Measurements from ENCODE around the gene HADH.

The HADH gene

GRCh38 chr4:108004646-108005045 is 15.0 kb downstream of the HADH start:
- POLR2A ChIA-PET = no interaction called here
- Histone ChIP-seq H3K4me1 (ENCODE audit: control insufficient read depth, insufficient read depth, low read length) (no peaks in the 10 kb centered on the region), H3K36me3 (ENCODE audit: control insufficient read depth in 2 of 2, insufficient read depth in 1 of 2, low read length in 2 of 2) (peaks cover 0 to 13% of the 10 kb centered on the region in 2 experiments; a peak in 1 of 3 replicates), H3K4me3 (ENCODE audit: low read depth, low read length) (no peak overlapping the region), H3K9me3 (ENCODE audit: control insufficient read depth, insufficient read depth, low read depth, low read length) (no peaks in the 10 kb centered on the region), H3K27ac (ENCODE audit: extremely low read depth, low read depth, low read length) (no peak overlapping the region)
- CTCF ChIA-PET = interaction anchor here (0.6 kb wide), 1 partner anchor 1567 kb away, joined by 6 read pairs; no protein-coding TSS in a partner anchor
- TF ChIP-seq ZFHX2 (tag by site-specific recombination; conservative IDR thresholded peaks at IDR 0.05) = no peak
- TF ChIP-seq ZNF341 (tag by site-specific recombination; IDR thresholded peaks at IDR 0.05; ENCODE audit: low read depth) = no peak
- no peak for TF ChIP-seq ZNF112 (tag by site-specific recombination; IDR thresholded peaks at IDR 0.05)
- no peak for TF ChIP-seq YY2 (tag by site-specific recombination; IDR thresholded peaks at IDR 0.05)
- TF ChIP-seq, protein P1, sequence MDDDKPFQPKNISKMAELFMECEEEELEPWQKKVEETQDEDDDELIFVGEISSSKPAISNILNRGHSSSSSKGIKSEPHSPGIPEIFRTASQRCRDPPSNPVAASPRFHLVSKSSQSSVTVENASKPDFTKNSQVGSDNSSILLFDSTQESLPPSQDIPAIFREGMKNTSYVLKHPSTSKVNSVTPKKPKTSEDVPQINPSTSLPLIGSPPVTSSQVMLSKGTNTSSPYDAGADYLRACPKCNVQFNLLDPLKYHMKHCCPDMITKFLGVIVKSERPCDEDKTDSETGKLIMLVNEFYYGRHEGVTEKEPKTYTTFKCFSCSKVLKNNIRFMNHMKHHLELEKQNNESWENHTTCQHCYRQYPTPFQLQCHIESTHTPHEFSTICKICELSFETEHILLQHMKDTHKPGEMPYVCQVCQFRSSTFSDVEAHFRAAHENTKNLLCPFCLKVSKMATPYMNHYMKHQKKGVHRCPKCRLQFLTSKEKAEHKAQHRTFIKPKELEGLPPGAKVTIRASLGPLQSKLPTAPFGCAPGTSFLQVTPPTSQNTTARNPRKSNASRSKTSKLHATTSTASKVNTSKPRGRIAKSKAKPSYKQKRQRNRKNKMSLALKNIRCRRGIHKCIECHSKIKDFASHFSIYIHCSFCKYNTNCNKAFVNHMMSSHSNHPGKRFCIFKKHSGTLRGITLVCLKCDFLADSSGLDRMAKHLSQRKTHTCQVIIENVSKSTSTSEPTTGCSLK (tag by site-specific recombination; IDR thresholded peaks at IDR 0.05) = no peak
- TF ChIP-seq ZIC2 (tag by site-specific recombination; IDR thresholded peaks at IDR 0.05) = no peak

GRCh38 chr4:108005807-108006206 is 16.1 kb downstream of the HADH start:
- CTCF ChIA-PET = interaction anchor here (0.6 to 1.5 kb wide), 2 partner anchors 13 to 1909 kb away, joined by 5 to 7 read pairs; no protein-coding TSS in a partner anchor
- TF ChIP-seq ZNF214 (tag by site-specific recombination; IDR thresholded peaks at IDR 0.05; ENCODE audit: borderline replicate concordance) (no peak), ZNF175 (tag by site-specific recombination; IDR thresholded peaks at IDR 0.05) (no peak), ZNF211 (tag by site-specific recombination; IDR thresholded peaks at IDR 0.05; ENCODE audit: low read depth) (no peak)
- TF ChIP-seq, protein P2, sequence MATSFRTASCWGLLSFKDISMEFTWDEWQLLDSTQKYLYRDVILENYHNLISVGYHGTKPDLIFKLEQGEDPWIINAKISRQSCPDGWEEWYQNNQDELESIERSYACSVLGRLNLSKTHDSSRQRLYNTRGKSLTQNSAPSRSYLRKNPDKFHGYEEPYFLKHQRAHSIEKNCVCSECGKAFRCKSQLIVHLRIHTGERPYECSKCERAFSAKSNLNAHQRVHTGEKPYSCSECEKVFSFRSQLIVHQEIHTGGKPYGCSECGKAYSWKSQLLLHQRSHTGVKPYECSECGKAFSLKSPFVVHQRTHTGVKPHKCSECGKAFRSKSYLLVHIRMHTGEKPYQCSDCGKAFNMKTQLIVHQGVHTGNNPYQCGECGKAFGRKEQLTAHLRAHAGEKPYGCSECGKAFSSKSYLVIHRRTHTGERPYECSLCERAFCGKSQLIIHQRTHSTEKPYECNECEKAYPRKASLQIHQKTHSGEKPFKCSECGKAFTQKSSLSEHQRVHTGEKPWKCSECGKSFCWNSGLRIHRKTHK (tag by site-specific recombination; IDR thresholded peaks at IDR 0.05) = no peak
- TF ChIP-seq, protein P3, sequence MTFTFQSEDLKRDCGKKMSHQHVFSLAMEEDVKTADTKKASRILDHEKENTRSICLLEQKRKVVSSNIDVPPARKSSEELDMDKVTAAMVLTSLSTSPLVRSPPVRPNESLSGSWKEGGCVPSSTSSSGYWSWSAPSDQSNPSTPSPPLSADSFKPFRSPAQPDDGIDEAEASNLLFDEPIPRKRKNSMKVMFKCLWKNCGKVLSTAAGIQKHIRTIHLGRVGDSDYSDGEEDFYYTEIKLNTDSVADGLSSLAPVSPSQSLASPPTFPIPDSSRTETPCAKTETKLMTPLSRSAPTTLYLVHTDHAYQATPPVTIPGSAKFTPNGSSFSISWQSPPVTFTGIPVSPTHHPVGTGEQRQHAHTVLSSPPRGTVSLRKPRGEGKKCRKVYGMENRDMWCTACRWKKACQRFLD (tag by site-specific recombination; IDR thresholded peaks at IDR 0.05) = no peak
- TF ChIP-seq, protein P4, sequence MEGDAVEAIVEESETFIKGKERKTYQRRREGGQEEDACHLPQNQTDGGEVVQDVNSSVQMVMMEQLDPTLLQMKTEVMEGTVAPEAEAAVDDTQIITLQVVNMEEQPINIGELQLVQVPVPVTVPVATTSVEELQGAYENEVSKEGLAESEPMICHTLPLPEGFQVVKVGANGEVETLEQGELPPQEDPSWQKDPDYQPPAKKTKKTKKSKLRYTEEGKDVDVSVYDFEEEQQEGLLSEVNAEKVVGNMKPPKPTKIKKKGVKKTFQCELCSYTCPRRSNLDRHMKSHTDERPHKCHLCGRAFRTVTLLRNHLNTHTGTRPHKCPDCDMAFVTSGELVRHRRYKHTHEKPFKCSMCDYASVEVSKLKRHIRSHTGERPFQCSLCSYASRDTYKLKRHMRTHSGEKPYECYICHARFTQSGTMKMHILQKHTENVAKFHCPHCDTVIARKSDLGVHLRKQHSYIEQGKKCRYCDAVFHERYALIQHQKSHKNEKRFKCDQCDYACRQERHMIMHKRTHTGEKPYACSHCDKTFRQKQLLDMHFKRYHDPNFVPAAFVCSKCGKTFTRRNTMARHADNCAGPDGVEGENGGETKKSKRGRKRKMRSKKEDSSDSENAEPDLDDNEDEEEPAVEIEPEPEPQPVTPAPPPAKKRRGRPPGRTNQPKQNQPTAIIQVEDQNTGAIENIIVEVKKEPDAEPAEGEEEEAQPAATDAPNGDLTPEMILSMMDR (tag by site-specific recombination; IDR thresholded peaks at IDR 0.05) = no peak
- Histone ChIP-seq H3K36me3 (ENCODE audit: control insufficient read depth in 2 of 2, insufficient read depth in 1 of 2, low read length in 2 of 2) (peaks cover 2 to 21% of the 10 kb centered on the region in 2 experiments; a peak in 2 of 3 replicates), H3K9me3 (ENCODE audit: control insufficient read depth, insufficient read depth, low read depth, low read length) (no peaks in the 10 kb centered on the region), H3K4me3 (ENCODE audit: low read depth, low read length) (no peak overlapping the region), H3K4me1 (ENCODE audit: control insufficient read depth, insufficient read depth, low read length) (no peaks in the 10 kb centered on the region), H3K27ac (ENCODE audit: extremely low read depth, low read depth, low read length) (no peak overlapping the region)
- POLR2A ChIA-PET = no interaction called here

DNA sequence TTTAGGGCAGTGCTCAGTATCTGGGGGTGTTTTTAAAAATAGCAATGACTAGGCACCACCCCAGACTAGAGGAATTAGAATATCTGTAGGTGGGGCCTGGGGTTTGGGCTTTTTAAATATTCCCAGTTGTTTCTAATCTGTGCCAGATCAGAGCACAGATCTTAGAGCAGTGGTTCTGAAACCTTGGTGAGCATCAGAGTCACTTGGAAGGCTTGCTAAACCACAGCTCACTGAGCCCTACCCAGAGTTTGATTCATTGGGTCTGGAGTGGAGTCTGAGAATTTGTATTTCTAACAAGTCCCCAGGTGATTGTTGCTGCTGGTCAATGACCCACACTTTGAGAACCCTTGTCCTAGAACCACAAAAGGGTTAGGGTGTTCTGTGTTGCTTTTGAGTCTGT is 16.7 kb downstream of the HADH start:
- ChIA-PET POLR2A (no interaction called here), CTCF (interaction anchor here (0.6 to 1.5 kb wide), 2 partner anchors 13 to 1909 kb away, joined by 5 to 7 read pairs; no protein-coding TSS in a partner anchor)
- Histone ChIP-seq H3K4me1 (ENCODE audit: control insufficient read depth, insufficient read depth, low read length) (no peaks in the 10 kb centered on the region), H3K36me3 (ENCODE audit: control insufficient read depth in 2 of 2, insufficient read depth in 1 of 2, low read length in 2 of 2) (peaks cover 7 to 26% of the 10 kb centered on the region in 2 experiments; a peak in 2 of 3 replicates), H3K4me3 (ENCODE audit: low read depth, low read length) (no peak overlapping the region), H3K27ac (ENCODE audit: extremely low read depth, low read depth, low read length) (no peak overlapping the region), H3K9me3 (ENCODE audit: control insufficient read depth, insufficient read depth, low read depth, low read length) (no peaks in the 10 kb centered on the region)
- TF ChIP-seq, protein P5, sequence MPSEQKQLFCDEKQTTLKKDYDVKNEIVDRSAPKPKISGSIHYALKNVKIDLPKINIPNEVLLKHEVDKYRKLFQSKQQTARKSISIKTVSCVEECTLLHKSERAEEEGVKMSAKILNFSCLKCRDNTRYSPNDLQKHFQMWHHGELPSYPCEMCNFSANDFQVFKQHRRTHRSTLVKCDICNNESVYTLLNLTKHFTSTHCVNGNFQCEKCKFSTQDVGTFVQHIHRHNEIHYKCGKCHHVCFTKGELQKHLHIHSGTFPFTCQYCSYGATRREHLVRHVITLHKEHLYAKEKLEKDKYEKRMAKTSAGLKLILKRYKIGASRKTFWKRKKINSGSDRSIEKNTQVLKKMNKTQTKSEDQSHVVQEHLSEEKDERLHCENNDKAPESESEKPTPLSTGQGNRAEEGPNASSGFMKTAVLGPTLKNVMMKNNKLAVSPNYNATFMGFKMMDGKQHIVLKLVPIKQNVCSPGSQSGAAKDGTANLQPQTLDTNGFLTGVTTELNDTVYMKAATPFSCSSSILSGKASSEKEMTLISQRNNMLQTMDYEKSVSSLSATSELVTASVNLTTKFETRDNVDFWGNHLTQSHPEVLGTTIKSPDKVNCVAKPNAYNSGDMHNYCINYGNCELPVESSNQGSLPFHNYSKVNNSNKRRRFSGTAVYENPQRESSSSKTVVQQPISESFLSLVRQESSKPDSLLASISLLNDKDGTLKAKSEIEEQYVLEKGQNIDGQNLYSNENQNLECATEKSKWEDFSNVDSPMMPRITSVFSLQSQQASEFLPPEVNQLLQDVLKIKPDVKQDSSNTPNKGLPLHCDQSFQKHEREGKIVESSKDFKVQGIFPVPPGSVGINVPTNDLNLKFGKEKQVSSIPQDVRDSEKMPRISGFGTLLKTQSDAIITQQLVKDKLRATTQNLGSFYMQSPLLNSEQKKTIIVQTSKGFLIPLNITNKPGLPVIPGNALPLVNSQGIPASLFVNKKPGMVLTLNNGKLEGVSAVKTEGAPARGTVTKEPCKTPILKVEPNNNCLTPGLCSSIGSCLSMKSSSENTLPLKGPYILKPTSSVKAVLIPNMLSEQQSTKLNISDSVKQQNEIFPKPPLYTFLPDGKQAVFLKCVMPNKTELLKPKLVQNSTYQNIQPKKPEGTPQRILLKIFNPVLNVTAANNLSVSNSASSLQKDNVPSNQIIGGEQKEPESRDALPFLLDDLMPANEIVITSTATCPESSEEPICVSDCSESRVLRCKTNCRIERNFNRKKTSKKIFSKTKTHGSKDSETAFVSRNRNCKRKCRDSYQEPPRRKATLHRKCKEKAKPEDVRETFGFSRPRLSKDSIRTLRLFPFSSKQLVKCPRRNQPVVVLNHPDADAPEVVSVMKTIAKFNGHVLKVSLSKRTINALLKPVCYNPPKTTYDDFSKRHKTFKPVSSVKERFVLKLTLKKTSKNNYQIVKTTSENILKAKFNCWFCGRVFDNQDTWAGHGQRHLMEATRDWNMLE (tag by site-specific recombination; conservative IDR thresholded peaks at IDR 0.05; ENCODE audit: low read depth) = no peak
- TF ChIP-seq ZNF423 (tag by site-specific recombination; IDR thresholded peaks at IDR 0.05) (no peak), PRDM1 (tag by site-specific recombination; IDR thresholded peaks at IDR 0.05) (no peak), TCF7L2 (IDR thresholded peaks at IDR 0.05; ENCODE audit: borderline replicate concordance, low read depth, low read length) (no peak), ZNF514 (tag by site-specific recombination; IDR thresholded peaks at IDR 0.05) (no peak), ZNF133 (tag by site-specific recombination; IDR thresholded peaks at IDR 0.05) (no peak), ZFP3 (tag by site-specific recombination; IDR thresholded peaks at IDR 0.05; ENCODE audit: low read depth) (no peak)
